Epidermal melanocyte (primary cell): ENCODE data around the gene ADGRB2.
A peak's percentile ranks its signal among the peaks of the same experiment; 100 is the strongest.

Experiments
- DNase-seq: peaks from one replicate; pipeline ENCODE4 v3.0.0; 2011; ENCODE audit warnings: low spot score; ENCODE audit not compliant: insufficient read length

Gene ADGRB2

GRCh38 chr1:31795801-31796621 is 31.9 kb upstream of the ADGRB2 start:
- DNase-seq, result no peak

DNA sequence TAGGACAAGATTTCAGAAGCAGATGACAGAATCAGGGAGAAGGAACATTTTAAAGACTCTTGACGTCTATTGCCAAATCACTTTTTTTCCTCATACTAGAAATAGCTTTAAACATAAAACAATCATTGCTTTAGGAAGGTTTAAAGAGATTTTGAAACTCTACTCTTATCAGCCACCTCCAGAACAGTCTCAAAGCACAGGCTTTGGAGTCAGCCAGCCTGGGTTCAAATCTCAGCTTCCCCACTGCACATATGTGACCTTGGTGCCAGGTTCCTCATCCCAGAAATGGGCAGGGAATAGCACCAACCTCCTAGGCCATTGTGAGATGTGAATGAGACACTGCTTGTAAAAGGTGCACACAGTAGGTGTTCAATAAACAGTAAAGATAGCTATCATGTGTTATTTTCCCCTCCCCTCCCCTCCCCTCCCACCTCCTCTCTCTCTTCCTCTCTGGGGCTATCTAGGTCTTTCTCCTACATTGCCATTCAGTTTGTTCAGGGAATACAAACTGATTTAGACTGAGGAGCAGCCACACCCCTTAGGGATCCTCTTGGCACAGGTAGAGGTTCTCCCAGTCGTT is 31.0 kb upstream of the ADGRB2 start:
- DNase-seq, result no peak

DNA sequence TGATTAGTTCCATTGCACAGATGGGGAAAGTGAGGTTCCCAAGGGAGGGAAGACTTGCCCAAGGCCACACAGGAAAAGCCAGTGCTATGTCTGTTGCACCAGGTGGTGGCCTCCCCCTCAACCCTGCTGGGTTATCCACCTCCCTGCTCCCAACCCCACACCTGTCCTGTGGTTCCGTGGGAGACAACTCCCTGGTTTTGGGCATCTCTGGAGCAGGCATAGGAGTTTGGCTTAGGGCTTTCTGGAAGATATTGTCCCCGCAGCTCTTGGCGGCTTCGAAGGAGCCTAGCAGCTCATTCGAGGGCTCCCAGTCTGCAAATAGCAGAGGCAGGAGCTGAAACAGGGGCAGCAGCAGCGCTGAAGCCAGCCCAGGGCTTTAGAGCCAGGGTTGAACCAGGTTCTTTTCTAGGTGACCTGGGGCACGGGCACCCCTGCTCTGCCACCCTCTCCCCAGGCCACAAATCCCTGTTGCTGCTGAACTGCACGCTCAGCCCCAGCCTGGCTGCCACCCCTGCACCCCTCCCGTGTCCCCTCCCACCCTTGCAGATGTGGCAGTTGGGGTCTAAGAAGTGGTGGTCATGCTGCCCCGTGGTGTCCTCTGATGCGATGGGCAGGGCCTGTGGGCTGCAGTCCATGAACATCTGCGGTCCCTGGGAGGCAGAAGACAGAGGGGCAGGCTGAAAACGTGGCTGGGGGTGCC is 29.6 kb upstream of the ADGRB2 start:
- no peak for DNase-seq

- no peak for DNase-seq
Measured at GRCh38 chr1:31793086-31793485, 28.9 kb upstream of the ADGRB2 start.

GRCh38 chr1:31792541-31792940 is 28.4 kb upstream of the ADGRB2 start:
- no peak for DNase-seq

DNA sequence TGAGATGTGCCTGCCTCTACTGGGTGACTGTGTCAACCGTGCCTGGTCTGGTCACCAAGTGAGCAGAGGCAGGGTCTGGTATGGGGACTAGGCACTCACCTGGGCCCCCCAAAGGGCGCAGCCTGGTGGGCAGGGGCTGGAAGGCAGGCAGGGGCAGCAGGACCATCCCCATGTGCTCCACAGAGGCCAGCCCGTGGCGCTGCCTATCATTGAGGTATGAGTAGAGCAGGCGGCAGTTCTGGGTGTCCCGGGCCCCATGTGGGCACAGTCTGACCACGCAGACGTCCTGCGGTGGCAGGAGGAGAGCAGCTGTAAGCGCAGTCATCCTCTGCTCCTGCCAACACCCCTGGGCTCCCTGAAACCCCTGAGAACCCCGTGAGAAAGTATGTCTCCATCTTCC is 28.0 kb upstream of the ADGRB2 start:
- DNase-seq, result no peak

DNA sequence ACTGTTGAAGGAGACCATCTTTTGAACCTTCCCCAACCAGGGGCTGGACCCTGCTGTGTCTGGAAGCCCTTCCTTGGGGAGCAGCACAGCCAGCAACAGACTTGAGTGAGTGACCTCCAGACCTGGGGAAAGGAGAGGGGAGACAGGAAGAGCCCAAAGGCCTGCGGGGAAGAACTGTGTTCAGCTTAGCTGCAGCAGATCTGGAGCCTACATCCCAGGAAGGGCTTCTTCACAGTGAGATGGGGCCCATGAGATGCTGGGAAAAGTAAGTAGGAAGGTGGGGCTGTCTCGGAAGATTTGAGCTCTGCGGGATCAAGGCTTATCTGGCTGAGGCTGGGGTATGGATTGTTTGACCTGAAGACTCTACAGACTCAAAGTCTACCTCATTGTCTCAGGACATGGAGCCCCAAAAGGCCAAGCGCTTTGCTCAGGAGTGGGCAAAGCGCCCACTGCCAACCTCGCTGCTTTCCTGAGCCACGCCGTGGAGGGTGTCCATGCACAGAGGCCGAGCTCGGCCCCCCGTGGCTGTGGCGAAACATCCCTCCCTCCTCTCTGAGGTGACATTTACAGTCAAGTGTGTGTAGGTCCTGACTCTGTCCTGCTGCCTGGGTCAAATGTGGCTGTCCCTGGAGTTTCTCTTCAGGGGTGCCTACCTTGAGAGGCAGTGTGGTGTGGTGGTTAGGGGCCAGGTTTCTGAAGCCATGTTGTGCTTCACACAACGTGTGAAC is 27.2 kb upstream of the ADGRB2 start:
- DNase-seq, result no peak

- DNase-seq, result no peak
Measured at GRCh38 chr1:31790641-31791091, 26.5 kb upstream of the ADGRB2 start.

GRCh38 chr1:31790140-31790539 is 26.0 kb upstream of the ADGRB2 start:
- DNase-seq, result no peak

- peak; percentile 91 for DNase-seq
Measured at GRCh38 chr1:31789259-31790065, 25.3 kb upstream of the ADGRB2 start.

DNA sequence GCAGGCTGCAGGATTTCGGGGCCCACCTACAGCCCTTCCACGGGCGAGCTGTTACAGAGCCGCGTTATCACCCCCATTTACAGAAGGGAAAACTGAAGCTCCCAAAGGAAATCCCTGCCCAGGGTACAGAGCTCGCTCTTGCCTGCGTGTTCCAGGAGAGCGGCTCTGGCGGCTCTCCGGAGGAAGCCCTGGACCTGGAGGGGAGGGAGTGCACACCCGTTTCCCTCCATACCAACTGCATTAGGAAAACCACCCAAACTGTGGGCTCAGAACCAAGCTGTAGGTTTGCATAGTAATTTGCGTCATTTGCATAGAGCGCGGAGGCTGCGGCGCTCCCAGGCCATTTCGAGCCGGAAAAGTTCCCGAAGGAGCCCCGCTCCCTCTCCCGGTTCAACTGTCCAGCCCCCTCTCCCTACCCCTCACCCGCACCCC is 24.7 kb upstream of the ADGRB2 start:
- DNase-seq, result no peak

DNA sequence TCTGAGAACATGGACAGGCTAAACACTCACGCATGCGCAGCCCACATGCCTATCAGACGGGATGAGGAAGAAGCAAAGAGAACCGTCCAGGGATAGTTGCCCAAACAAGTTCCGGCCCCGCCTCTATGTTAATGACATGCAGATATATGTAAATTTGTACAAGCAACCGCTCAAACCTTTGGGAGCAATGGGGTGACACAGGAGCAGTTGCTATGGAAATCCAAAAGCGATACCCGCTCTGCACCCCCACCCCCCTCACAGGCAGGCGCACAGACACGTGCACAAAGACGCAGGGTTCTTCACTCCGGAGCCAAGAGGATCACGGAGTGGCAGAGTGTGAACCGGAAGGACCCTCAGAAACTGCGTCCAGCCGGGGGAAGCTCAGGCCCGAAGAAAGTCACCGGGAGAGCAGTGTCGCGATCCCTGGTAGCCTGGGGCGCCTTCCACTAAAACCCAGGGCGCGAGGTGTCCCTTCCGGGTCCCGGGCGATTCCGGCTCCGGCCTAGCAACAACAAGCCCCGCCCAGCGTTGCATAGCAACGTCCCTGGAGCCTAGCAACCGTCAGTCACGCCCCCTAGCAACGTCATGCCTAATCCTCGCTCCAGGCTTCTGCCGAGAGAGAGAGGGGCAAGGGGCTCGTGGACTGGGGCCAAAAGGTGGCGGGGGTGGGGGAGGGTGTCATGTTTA is 24.1 kb upstream of the ADGRB2 start:
- DNase-seq, result peak; percentile 85

DNA sequence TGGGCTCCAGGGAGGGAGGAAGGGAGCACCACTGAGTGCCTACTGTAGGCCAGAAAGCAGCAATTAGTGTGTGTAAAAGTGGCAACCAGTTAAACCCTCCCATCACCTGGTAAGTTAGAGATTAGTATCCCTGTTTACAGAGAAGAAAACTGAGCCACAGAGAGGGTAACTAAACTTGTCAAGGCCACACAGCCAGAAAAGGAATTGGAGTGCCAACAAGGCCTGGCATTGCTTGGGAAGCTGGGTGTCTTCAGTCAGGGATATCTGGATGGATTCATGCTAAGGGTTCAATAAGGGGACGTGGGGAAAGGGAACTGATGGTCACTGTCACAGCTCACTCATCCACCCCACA is 23.6 kb upstream of the ADGRB2 start:
- DNase-seq, result no peak

DNA sequence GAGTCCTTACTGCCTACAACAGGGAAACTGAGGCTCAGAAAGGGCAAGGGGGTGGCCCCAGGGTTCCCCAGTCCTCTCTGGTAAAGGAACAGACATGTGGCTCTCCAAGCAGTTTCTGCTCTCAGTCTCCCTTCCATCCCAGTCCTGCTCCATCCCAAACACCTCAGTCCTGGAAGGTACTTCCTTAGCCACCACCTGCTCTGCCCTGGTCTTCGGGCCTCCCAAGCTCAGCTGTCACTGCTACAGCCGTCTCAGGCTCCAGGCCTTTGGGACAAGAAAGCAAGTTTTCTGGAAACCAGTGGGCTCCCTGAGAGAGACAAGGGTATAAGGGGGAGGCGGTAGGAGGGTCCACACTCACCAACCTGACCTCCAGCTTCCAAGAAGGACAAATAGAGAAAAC is 23.1 kb upstream of the ADGRB2 start:
- no peak for DNase-seq

GRCh38 chr1:31786366-31787060 is 22.4 kb upstream of the ADGRB2 start:
- DNase-seq, result no peak

DNA sequence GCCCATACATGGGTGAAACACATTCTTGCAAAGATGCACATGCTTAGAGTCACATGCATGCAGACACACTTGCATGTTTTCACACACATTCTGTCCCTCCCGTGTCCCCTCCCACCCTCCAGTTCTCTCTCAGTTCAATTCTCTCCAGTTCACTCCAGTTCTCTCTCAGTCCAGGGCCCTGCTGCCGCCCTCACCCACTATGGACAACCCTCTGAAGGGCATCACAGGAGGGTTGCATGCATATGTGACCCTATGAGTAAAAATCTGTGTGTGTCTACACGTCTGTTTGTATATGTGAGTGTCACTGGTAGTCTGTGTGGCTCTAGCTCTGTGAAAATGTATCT is 21.8 kb upstream of the ADGRB2 start:
- no peak for DNase-seq

DNA sequence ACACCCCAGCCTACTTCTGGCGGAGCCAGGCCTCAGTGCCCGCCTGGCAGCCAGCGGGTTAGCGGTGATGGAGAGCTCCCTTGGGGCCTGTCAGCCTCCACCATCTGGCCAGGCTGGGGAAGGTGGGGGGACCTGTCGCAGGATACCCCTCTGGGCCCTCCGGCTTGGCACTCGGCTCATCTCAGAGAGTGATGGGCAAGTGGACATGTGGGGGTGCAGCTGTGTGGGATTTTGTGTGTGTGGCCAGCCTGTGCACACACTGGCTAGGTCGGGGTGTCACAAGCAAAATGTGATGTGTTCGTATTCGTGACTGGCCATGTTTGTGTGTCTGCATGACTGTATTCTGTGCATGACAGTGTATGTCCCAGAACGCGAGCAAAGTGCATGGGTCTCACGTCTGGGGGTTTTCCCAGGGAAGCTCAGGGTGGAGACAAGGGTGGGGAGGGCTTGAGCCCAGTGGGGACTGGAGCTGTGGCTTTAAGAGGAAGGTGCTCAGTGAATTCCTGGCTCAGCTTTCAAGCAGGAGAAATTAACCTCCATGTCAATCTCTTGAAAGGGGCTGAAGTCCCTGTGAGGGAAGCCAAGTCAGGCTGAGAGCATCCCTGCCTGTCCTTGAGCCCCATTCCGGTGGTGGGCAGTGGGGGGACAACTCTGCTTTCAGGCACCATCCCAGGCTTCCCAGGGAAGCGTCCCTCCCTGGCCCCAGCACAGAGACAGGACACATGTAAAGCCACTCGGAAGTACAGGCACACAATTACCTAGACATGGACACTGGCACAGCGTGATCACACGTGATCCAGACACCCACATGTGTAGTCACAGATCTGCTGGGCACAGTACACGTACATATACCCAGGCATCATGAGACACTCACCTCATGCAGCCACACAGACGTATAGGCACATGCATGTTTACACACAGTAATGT is 21.1 kb upstream of the ADGRB2 start:
- no peak for DNase-seq

DNA sequence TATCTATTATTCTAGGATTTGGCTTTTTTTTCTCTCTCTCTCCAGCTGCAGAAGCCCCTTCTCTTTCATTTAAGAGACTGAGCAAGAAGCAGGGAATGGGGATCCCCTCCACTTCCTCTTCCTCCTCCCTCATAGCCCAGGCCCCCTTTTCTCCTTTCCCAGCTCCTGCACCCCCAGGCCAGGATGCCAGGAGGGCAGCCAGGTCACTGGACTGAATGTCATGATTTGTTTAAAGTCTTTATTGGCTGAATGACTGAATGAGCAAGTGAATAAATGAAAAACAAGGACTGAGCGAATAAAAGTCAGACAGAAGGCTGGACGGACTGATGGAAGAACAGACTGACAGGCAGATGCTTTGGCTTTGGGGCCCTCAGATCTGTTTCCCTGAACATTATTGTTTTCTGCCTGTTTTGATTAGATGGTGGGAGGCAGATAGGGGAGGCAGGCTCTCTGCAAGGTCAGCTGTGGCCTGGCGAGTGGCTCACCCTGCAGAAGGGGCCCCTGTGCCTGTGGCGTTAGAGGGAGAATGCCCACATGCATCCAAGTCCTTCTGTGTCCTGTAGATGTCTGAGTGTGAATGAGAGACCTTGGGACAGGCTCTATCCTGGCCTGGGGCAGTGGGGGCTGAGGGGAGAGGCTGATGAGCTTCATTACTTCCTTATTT is 20.3 kb upstream of the ADGRB2 start:
- DNase-seq, result no peak
